K562 (cell line): Measurements from ENCODE around the gene INTS1. TPM values are rescaled to one million over a fixed set of nuclear protein-coding genes. Genes with fewer than 3 reads are reported as not detected.

ENCODE experiments used
- ARNT ChIP-seq, 2 experiments: fragments of 450-650 bp; IDR thresholded peaks; 2 replicates each; pipeline ENCODE4 v1.6.1; 2016; ENCODE audit warnings: mild to moderate bottlenecking in 1 of 2
- BDP1 ChIP-seq: IDR thresholded peaks from 3 replicates; pipeline ENCODE4 v1.6.1; 2011; ENCODE audit not compliant: insufficient read length, insufficient read depth
- CHCHD3 ChIP-seq: fragments of 250-450 bp; sonication (Bioruptor Pico); IDR thresholded peaks from 2 replicates; pipeline ENCODE4 v2.1.2; 2022; ENCODE audit warnings: mild to moderate bottlenecking
- CREB3L1 ChIP-seq: fragments of 450-650 bp; IDR thresholded peaks from 2 replicates; pipeline ENCODE4 v1.6.1; 2014; ENCODE audit warnings: low read depth, mild to moderate bottlenecking, moderate library complexity, borderline replicate concordance
- CREM ChIP-seq: IDR thresholded peaks from 2 replicates; pipeline ENCODE4 v1.6.1; 2014; ENCODE audit warnings: antibody characterized with exemption, low read depth
- FOXJ2 ChIP-seq: fragments of 200-800 bp; sonication (Bioruptor generic); IDR thresholded peaks from 2 replicates; pipeline ENCODE4 v1.6.1; 2016; ENCODE audit warnings: missing genetic modification characterization, missing compliant biosample characterization
- GABPB1 ChIP-seq: sonication (generic); formaldehyde crosslinking; IDR thresholded peaks from 2 replicates; pipeline ENCODE4 v1.8.0; 2022; ENCODE audit warnings: mild to moderate bottlenecking, missing genetic modification reagents
- GTF2F1 ChIP-seq: IDR thresholded peaks from 2 replicates; pipeline ENCODE4 v1.6.1; 2011; ENCODE audit warnings: low read depth, low read length, improper control_type of control experiment
- HDAC3 ChIP-seq: fragments of 450-650 bp; IDR thresholded peaks from 2 replicates; pipeline ENCODE4 v1.6.1; 2018; ENCODE audit warnings: borderline replicate concordance, mild to moderate bottlenecking, moderate library complexity; ENCODE audit not compliant: partially characterized antibody
- HNRNPK ChIP-seq: fragments of 200-400 bp; formaldehyde crosslinking; IDR thresholded peaks from one replicate; pipeline ENCODE4 v1.6.1; 2018; ENCODE audit warnings: mild to moderate bottlenecking, low read depth, low read length; ENCODE audit not compliant: poor library complexity, severe bottlenecking
- HNRNPL ChIP-seq: fragments of 200-400 bp; formaldehyde crosslinking; IDR thresholded peaks from 2 replicates; pipeline ENCODE4 v1.6.1; 2017; ENCODE audit warnings: low read depth, mild to moderate bottlenecking, low read length
- KDM1A ChIP-seq, 2 experiments: fragments of 450-650 bp; IDR thresholded peaks; 2 replicates each; pipeline ENCODE4 v1.6.1; 2016; ENCODE audit warnings: mild to moderate bottlenecking in 2 of 2
- L3MBTL2 ChIP-seq: fragments of 450-650 bp; IDR thresholded peaks from 2 replicates; pipeline ENCODE4 v1.6.1; 2016; ENCODE audit warnings: mild to moderate bottlenecking, moderate library complexity
- MTF1 ChIP-seq: fragments of 250-450 bp; sonication (Bioruptor Pico); IDR thresholded peaks from 2 replicates; pipeline ENCODE4 v1.9.0; 2021; ENCODE audit warnings: moderate library complexity, mild to moderate bottlenecking, inconsistent platforms, borderline replicate concordance
- MXI1 ChIP-seq: IDR thresholded peaks from 2 replicates; pipeline ENCODE4 v1.6.1; 2011; ENCODE audit warnings: low read depth, mild to moderate bottlenecking, improper control_type of control experiment, low read length
- PCBP1 ChIP-seq: fragments of 200-400 bp; formaldehyde crosslinking; IDR thresholded peaks from 2 replicates; pipeline ENCODE4 v1.6.1; 2018; ENCODE audit warnings: mild to moderate bottlenecking, low read depth, low read length; ENCODE audit not compliant: poor library complexity, severe bottlenecking
- PTBP1 ChIP-seq: fragments of 200-400 bp; formaldehyde crosslinking; IDR thresholded peaks from 2 replicates; pipeline ENCODE4 v1.6.1; 2017; ENCODE audit warnings: low read depth, low read length
- RBFOX2 ChIP-seq: fragments of 200-400 bp; formaldehyde crosslinking; IDR thresholded peaks from 2 replicates; pipeline ENCODE4 v1.6.1; 2017; ENCODE audit warnings: low read depth, mild to moderate bottlenecking, low read length, moderate library complexity
- TAF1 ChIP-seq: IDR thresholded peaks from 2 replicates; pipeline ENCODE4 v1.6.1; 2011; ENCODE audit warnings: mild to moderate bottlenecking, low read length, moderate library complexity; ENCODE audit not compliant: insufficient read depth, control insufficient read depth, severe bottlenecking; ENCODE audit errors: extremely low read depth
- ZNF263 ChIP-seq: sonication (generic); formaldehyde crosslinking; IDR thresholded peaks from 2 replicates; pipeline ENCODE4 v1.8.0; 2022; ENCODE audit warnings: mild to moderate bottlenecking, missing genetic modification reagents, borderline replicate concordance
- ZNF444 ChIP-seq: fragments of 250-450 bp; sonication (Bioruptor Pico); IDR thresholded peaks from 2 replicates; pipeline ENCODE4 v1.4.0; 2020; ENCODE audit warnings: mild to moderate bottlenecking, moderate library complexity
- polyA plus RNA-seq, 8 experiments: library from polyadenylated mRNA; depleted of rRNA in 4 of 8; stranded (reverse) in 5 of 8; unstranded in 3 of 8; fragments of >200 nt; fragmentation: Nextera tagmentation in 2 of 8; fragmentation: Illumina TruSeq in 1 of 8; extraction: Ambion mirVana in 2 of 8; extraction: Trizol in 1 of 8; gene quantifications; 2 replicates each; pipeline versions ENCODE4 v1.2.1 to v1.2.3, GENCODE V29; 2011 to 2014; ENCODE audit warnings: inconsistent platforms in 1 of 8, missing spikeins in 1 of 8
- total RNA-seq, 7 experiments: library from RNA; depleted of rRNA in 6 of 7; stranded (reverse); fragments of >200 nt in 6 of 7; fragmentation: Illumina TruSeq in 2 of 7; extraction: Trizol in 2 of 7; gene quantifications; 2 replicates each; pipeline versions ENCODE4 v1.2.1 to v1.2.3, GENCODE V29; 2011 to 2021; ENCODE audit warnings: low replicate concordance in 1 of 7
- TF ChIP-seq, protein P1 (sequence below): sonication (generic); formaldehyde crosslinking; IDR thresholded peaks from 2 replicates; pipeline ENCODE4 v1.8.0; 2022; ENCODE audit warnings: missing genetic modification reagents, mild to moderate bottlenecking, moderate library complexity, borderline replicate concordance

Gene INTS1
- total and polyA plus RNA-seq, 9 of the 15 experiments (the other 6 are each of a cell fraction or from before 2014, with no cell fraction given) = 0.34 to 119 (median 18.5) TPM

- TF ChIP-seq, protein P1, sequence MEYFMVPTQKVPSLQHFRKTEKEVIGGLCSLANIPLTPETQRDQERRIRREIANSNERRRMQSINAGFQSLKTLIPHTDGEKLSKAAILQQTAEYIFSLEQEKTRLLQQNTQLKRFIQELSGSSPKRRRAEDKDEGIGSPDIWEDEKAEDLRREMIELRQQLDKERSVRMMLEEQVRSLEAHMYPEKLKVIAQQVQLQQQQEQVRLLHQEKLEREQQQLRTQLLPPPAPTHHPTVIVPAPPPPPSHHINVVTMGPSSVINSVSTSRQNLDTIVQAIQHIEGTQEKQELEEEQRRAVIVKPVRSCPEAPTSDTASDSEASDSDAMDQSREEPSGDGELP (CRISPR knock-in tag) = peak; percentile 44; the same call in 1 of the 2 replicates
- TF ChIP-seq GTF2F1 (no peak), BDP1 (no peak), RBFOX2 (0 out of 2 replicates have a peak, but pooled peaks have one; percentile 17), PTBP1 (no peak), CREB3L1 (no peak), L3MBTL2 (no peak), HNRNPK (peak; percentile 98), KDM1A (IDR thresholded peaks at IDR 0.05) (peak in 1 of 2 experiments; percentile 76; a peak in 2 of 4 replicates), PCBP1 (peak; percentile 100), GABPB1 (CRISPR knock-in tag) (no peak), MXI1 (no peak), ZNF263 (peak; percentile 82; the same call in 1 of the 2 replicates), HNRNPL (no peak), FOXJ2 (tag) (no peak), ARNT (IDR thresholded peaks at IDR 0.05) (no peak), MTF1 (CRISPR knock-in tag) (no peak), ZNF444 (CRISPR knock-in tag) (peak; percentile 84), CHCHD3 (no peak), HDAC3 (no peak), CREM (no peak), TAF1 (no peak)
These were observed 1.8 kb upstream of the INTS1 start (continued) for GRCh38 chr7:1505731-1506550.
